Endometrium (tissue), 2 donors: ENCODE results near the gene SMAD9.
"Not testable (repeated sequence)": the region's sequence is repeated elsewhere in the genome, so short reads cannot be mapped to it uniquely, and the experiment has no call there.

ENCODE experiments used
- FAIRE-seq: peaks from 2 replicates; lab custom pipeline; 2012; peaks lifted over from hg19 to GRCh38; lab: Jason Lieb, UNC
- donor health status: control.
- donor health status: control.

The SMAD9 gene

DNA sequence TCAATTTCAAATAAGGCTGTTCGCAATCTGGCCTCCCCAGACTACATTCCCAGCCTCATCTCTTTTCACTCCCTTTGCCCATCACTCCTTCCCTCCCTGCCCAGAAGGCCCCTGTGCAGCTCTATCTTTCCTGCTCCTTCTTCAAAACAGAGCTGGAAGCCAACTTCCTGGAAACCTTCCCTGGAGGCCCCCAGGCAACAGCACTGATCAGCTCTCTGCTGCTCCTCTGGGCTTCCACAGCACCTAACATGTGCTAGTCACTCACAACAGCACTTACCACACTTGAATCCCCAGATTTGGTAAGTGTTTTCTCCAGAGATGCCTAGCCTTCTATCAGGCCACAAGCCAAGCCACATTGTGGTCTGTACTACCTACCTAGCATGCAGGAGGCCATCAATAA, 9.5 kb downstream of the SMAD9 start:
- no peak for FAIRE-seq

DNA sequence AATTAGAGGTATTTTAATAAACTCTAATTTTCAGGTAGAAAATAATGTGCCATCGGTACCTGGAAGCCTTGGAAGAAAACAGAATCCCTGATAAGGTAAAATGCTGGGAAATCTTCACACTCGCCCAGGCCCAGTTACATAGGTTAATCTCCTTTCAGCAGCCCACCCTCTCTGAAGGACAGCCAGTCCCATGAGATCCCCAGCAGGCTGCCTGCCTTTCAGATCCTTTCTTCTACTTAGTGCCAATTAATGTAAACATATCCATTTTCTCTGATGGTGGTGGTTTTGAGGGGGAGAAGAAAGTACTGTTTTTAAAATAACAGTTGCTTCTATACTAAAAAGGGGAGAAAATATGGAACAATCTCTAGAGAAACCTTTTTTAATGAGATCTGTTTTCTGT, 12.2 kb downstream of the SMAD9 start:
- FAIRE-seq, result no peak

DNA sequence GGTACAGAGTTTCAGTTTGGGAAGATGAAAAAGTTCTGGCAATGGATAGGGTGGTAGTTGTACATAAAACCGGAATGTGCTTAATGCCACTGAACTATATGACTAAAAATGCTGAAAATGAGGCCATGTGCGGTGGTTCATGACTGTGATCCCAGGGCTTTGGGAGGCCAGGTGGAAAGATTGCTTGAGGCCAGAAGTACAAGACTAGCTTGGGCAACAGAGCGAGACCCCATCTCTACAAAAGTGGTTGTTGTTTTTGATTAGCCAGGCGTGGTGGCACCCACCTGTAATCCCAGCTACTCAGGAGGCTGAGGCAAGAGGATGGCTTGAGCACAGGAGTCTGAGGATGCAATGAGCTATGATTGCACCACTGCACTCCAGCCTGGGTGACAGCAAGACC, 12.8 kb downstream of the SMAD9 start:
- FAIRE-seq, result no peak

- FAIRE-seq, result no peak
Measured at GRCh38 chr13:36905944-36906343, 14.1 kb downstream of the SMAD9 start.

- FAIRE-seq, result no peak
Measured at GRCh38 chr13:36903925-36904595, 16.0 kb downstream of the SMAD9 start.

GRCh38 chr13:36897054-36897616, 22.9 kb downstream of the SMAD9 start:
- FAIRE-seq, result no peak

DNA sequence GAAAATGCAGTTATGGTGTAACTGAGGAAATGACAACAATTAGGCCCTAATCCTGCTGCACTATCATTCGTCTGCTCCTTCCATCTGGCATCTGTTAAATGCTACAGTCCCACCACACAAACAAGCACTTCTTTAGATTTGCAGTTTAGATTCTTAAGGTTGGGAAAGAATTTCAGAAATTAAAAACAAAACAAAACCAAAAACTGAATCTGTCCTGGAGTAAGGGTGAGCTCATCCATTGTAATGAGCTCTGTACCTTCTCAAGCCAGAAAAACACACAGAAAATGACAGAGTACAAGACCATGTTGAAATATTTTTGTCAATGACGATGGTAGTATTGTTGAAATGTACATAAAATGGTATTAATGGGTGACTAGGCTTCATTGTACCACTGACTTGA, 28.3 kb downstream of the SMAD9 start:
- peak; percentile 96 for FAIRE-seq

GRCh38 chr13:36888645-36889044, 31.4 kb downstream of the SMAD9 start:
- no peak for FAIRE-seq

DNA sequence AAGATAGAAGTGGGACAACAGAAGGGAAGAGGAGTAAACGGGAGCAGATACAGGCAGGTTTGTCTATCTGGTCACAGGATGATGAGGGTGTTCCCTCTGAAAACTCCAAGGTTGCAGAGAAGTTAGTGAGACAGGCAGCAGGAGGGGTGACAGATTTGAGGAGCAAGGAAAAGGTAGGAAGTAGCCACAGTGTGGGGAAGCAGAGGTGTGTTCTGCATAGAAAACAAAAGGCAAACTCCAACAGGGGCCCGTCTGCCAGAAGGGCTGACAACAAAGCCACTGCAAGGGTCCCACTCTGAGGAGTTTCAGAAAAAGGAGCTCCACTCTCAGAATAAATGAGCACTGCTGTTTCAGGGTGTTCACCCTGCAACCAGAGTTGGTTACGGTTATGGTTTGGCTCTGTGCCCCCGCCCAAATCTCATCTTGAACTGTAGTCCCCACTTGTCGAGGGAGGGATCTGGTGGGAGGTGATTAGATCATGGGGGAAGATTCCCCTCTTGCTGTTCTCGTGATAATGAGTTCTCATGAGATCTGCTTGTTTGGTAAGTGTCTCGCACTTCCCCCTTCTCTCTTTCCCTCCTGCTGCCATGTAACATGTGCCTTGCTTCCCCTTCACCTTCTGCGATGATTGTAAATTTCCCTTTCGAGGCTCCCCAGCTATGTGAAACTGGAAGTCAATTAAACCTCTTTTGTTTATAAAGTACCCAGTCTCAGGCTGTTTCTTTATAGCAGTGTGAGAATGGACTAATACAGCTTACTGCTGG, 32.1 kb downstream of the SMAD9 start:
- no peak for FAIRE-seq

DNA sequence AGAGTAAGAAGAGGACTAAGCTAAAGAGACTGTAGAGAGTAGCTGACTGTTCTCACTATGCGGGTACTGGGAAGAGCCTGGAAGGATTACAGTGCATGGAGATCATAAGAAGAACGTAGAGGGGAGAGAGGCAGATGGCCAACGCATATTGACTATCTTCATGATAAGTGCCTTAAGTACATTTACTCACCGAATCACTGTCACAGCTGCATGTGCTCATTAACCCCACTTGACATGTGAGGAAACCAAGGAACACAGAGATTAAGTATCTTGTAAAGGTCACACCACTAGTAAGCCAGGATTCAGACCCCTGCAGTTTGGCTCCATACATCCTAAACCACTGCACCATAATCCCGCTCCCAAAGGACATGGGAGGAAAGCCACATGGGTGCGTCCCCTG, 34.1 kb downstream of the SMAD9 start:
- no peak for FAIRE-seq

- no peak for FAIRE-seq
Measured at GRCh38 chr13:36884235-36884634, 35.8 kb downstream of the SMAD9 start.

- no peak for FAIRE-seq
Measured at GRCh38 chr13:36883824-36884223, 36.2 kb downstream of the SMAD9 start.

- not testable (repeated sequence) for FAIRE-seq
Measured at GRCh38 chr13:36883392-36883791, 36.6 kb downstream of the SMAD9 start.

GRCh38 chr13:36882829-36883390, 37.1 kb downstream of the SMAD9 start:
- no peak for FAIRE-seq

- FAIRE-seq, result no peak
Measured at GRCh38 chr13:36880961-36881360, 39.1 kb downstream of the SMAD9 start.

GRCh38 chr13:36879218-36879938, 40.7 kb downstream of the SMAD9 start:
- no peak for FAIRE-seq

DNA sequence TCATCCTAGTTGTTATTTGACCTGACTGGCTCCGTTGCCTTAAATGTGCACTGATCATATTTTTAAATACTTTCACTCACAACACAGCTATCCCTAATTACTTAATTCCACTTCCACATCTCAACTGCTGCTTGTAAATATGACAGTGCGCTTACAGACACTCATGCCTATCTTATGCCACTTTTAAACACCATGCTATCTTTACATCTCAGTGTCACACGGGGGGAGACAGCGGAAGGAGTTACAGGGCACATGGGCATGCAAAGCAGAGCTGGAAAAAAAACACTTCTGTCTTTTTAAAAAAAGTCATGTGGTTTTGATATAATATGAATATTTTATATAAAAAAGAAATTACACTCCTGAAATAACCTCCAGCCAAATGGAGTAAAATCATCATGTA, 44.1 kb downstream of the SMAD9 start:
- no peak for FAIRE-seq

- no peak for FAIRE-seq
Measured at GRCh38 chr13:36875431-36875830, 44.6 kb downstream of the SMAD9 start.

GRCh38 chr13:36872621-36873020, 47.4 kb downstream of the SMAD9 start:
- no peak for FAIRE-seq

DNA sequence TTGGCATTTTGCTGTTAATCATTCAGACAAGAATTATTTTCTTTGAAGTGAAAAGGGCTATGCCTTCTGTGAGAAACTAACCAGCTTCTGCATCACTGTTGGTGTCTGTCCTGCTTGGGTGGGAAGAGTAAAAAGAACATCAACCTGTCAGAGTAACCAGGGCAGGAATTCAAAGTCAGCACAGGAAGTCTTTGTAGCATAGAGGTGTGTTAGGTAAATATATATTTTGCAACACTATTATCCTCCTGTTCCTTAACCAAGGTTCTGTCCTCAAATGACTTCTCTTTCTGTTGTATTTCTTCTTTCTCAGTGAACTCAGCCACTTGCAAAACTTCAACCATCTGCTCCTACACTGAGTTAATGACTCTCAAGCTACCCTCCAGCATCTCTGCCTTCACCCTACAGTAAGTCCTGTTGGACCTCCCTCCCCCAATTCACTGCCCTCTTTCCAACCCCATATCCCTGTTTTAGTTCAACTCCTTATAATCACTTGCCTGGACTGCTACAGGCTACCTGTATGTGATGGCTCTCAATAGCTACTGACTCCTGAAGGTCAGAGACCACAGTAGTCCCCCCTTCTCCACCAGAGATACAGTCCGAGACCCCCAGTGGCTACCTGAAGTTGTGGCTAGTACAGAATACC, 49.9 kb downstream of the SMAD9 start:
- FAIRE-seq, result no peak

- no peak for FAIRE-seq
Measured at GRCh38 chr13:36866232-36866631, 53.8 kb downstream of the SMAD9 start.

GRCh38 chr13:36865265-36865664, 54.8 kb downstream of the SMAD9 start:
- no peak for FAIRE-seq
